ENCODE data around the gene PPP1R13L.
"Not testable (repeated sequence)": the region's sequence is repeated elsewhere in the genome, so short reads cannot be mapped to it uniquely, and the experiment has no call there.

GRCh38 chr19:45431008-45431407, 26.1 kb upstream of the PPP1R13L start:
- not testable (repeated sequence) for TF ChIP-seq RAD21 (IDR thresholded peaks at IDR 0.05 in 1 of 2, conservative IDR thresholded peaks at IDR 0.05 in 1 of 2; ENCODE audit: low read depth in 2 of 2, low read length in 2 of 2); CTCF (IDR thresholded peaks at IDR 0.05; ENCODE audit: control extremely low read depth in 1 of 3, insufficient read depth in 1 of 3, low read depth in 1 of 3, low read length in 3 of 3); SAP30 (IDR thresholded peaks at IDR 0.05; ENCODE audit: insufficient read depth, insufficient replicate concordance, low read length); EZH2 (IDR thresholded peaks at IDR 0.05; ENCODE audit: low read depth, low read length, severe bottlenecking); CEBPB (IDR thresholded peaks at IDR 0.05; ENCODE audit: low read depth, low read length); POLR2A (IDR thresholded peaks at IDR 0.05; ENCODE audit: control extremely low read depth in 1 of 2, low read depth in 2 of 2, low read length in 2 of 2); JUND (IDR thresholded peaks at IDR 0.05; ENCODE audit: low read length); EGR1 (IDR thresholded peaks at IDR 0.05; ENCODE audit: borderline replicate concordance, low read depth, low read length); EP300 (IDR thresholded peaks at IDR 0.05; ENCODE audit: borderline replicate concordance in 1 of 2, low read depth in 2 of 2, low read length in 2 of 2); CREB1 (IDR thresholded peaks at IDR 0.05); TCF12 (IDR thresholded peaks at IDR 0.05; ENCODE audit: low read depth, low read length)
